K562 (cell line): Measurements from ENCODE around the gene PRCC. TPM values are rescaled to one million over a fixed set of nuclear protein-coding genes. Genes with fewer than 3 reads are reported as not detected.

ENCODE experiments used
- AFF1 ChIP-seq, 2 experiments: fragments of 450-650 bp; IDR thresholded peaks; 2 replicates each; pipeline ENCODE4 v1.6.1; 2018; ENCODE audit warnings: mild to moderate bottlenecking in 2 of 2, low read depth in 1 of 2; ENCODE audit not compliant: partially characterized antibody in 2 of 2
- ARHGAP35 ChIP-seq: fragments of 450-650 bp; IDR thresholded peaks from 2 replicates; pipeline ENCODE4 v1.6.1; 2018; ENCODE audit not compliant: partially characterized antibody
- ARID1B ChIP-seq: fragments of 450-650 bp; IDR thresholded peaks from 2 replicates; pipeline ENCODE4 v1.6.1; 2016; ENCODE audit warnings: antibody characterized with exemption, mild to moderate bottlenecking, inconsistent platforms
- CHD1 ChIP-seq: fragments of 200-600 bp; sonication (generic); IDR thresholded peaks from one replicate; pipeline ENCODE4 v1.6.1; 2012; ENCODE audit warnings: mild to moderate bottlenecking, moderate library complexity, low read length, inconsistent platforms
- E2F5 ChIP-seq: sonication (generic); formaldehyde crosslinking; IDR thresholded peaks from 2 replicates; pipeline ENCODE4 v1.8.0; 2022; ENCODE audit warnings: mild to moderate bottlenecking, missing genetic modification reagents
- ETV5 ChIP-seq: sonication (generic); formaldehyde crosslinking; IDR thresholded peaks from 2 replicates; pipeline ENCODE4 v1.4.0; 2020; ENCODE audit warnings: low read depth, mild to moderate bottlenecking, missing genetic modification reagents
- ETV6 ChIP-seq, 3 experiments: fragments of 150-350 bp in 1 of 3; sonication (generic) in 1 of 3; formaldehyde crosslinking in 1 of 3; IDR thresholded peaks; 2 replicates each; pipeline versions ENCODE4 v1.6.1 to v1.8.0; 2014 to 2022; ENCODE audit warnings: borderline replicate concordance in 2 of 3, low read depth in 2 of 3, antibody characterized with exemption in 1 of 3, low read length in 1 of 3, mild to moderate bottlenecking in 1 of 3, missing genetic modification reagents in 1 of 3
- HEY1 ChIP-seq: fragments of 250-450 bp; sonication (Bioruptor Pico); IDR thresholded peaks from 2 replicates; pipeline ENCODE4 v1.5.0; 2020; ENCODE audit warnings: mild to moderate bottlenecking, moderate library complexity, borderline replicate concordance
- MEIS2 ChIP-seq: fragments of 450-650 bp; IDR thresholded peaks from 2 replicates; pipeline ENCODE4 v1.6.1; 2014; ENCODE audit warnings: mild to moderate bottlenecking; ENCODE audit not compliant: partially characterized antibody
- NFATC3 ChIP-seq: fragments of 450-650 bp; IDR thresholded peaks from 2 replicates; pipeline ENCODE4 v1.6.1; 2017; ENCODE audit warnings: mild to moderate bottlenecking
- PRPF4 ChIP-seq: fragments of 200-400 bp; formaldehyde crosslinking; IDR thresholded peaks from one replicate; pipeline ENCODE4 v1.6.1; 2017; ENCODE audit warnings: low read length, low read depth, mild to moderate bottlenecking; ENCODE audit not compliant: insufficient read depth, poor library complexity, severe bottlenecking
- RCOR1 ChIP-seq, 2 experiments: IDR thresholded peaks; 2 replicates each; pipeline ENCODE4 v1.6.1; 2012; ENCODE audit warnings: low read depth in 2 of 2, low read length in 2 of 2, borderline replicate concordance in 1 of 2, improper control_type of control experiment in 1 of 2
- SAP30 ChIP-seq: fragments of 200-600 bp; sonication (generic); IDR thresholded peaks from 2 replicates; pipeline ENCODE4 v1.6.1; 2012; ENCODE audit warnings: borderline replicate concordance, low read depth, mild to moderate bottlenecking, moderate library complexity, low read length, control low read depth, inconsistent platforms; ENCODE audit not compliant: insufficient read depth, poor library complexity, severe bottlenecking
- STAT5A ChIP-seq: IDR thresholded peaks from 2 replicates; pipeline ENCODE4 v1.6.1; 2012; ENCODE audit warnings: low read length, inconsistent platforms, borderline replicate concordance
- TAF7 ChIP-seq: fragments of 450-650 bp; IDR thresholded peaks from 2 replicates; pipeline ENCODE4 v1.6.1; 2016; ENCODE audit warnings: missing genetic modification characterization, missing compliant biosample characterization
- THRB ChIP-seq: fragments of 450-650 bp; formaldehyde crosslinking; conservative IDR thresholded peaks from 2 replicates; pipeline ENCODE4 v1.4.0; 2022; ENCODE audit warnings: mild to moderate bottlenecking, missing genetic modification characterization
- YY1 ChIP-seq, 3 experiments: IDR thresholded peaks; 2 replicates each; pipeline ENCODE4 v1.6.1; 2011; ENCODE audit warnings: low read length in 2 of 3, mild to moderate bottlenecking in 2 of 3, moderate library complexity in 2 of 3, borderline replicate concordance in 1 of 3, control low read depth in 1 of 3, low read depth in 1 of 3; ENCODE audit not compliant: insufficient read depth in 3 of 3, insufficient replicate concordance in 2 of 3, control insufficient read depth in 1 of 3, insufficient read length in 1 of 3; ENCODE audit errors: extremely low read depth in 1 of 3
- ZFP36 ChIP-seq: fragments of 150-350 bp; IDR thresholded peaks from 2 replicates; pipeline ENCODE4 v1.6.1; 2018; ENCODE audit warnings: low read length, low read depth; ENCODE audit not compliant: partially characterized antibody
- ZNF551 ChIP-seq: fragments of 250-450 bp; sonication (Bioruptor Pico); IDR thresholded peaks from 2 replicates; pipeline ENCODE4 v1.5.0; 2021; ENCODE audit warnings: mild to moderate bottlenecking, moderate library complexity
- polyA plus RNA-seq, 8 experiments: library from polyadenylated mRNA; depleted of rRNA in 4 of 8; stranded (reverse) in 5 of 8; unstranded in 3 of 8; fragments of >200 nt; fragmentation: Nextera tagmentation in 2 of 8; fragmentation: Illumina TruSeq in 1 of 8; extraction: Ambion mirVana in 2 of 8; extraction: Trizol in 1 of 8; gene quantifications; 2 replicates each; pipeline versions ENCODE4 v1.2.1 to v1.2.3, GENCODE V29; 2011 to 2014; ENCODE audit warnings: inconsistent platforms in 1 of 8, missing spikeins in 1 of 8
- total RNA-seq, 7 experiments: library from RNA; depleted of rRNA in 6 of 7; stranded (reverse); fragments of >200 nt in 6 of 7; fragmentation: Illumina TruSeq in 2 of 7; extraction: Trizol in 2 of 7; gene quantifications; 2 replicates each; pipeline versions ENCODE4 v1.2.1 to v1.2.3, GENCODE V29; 2011 to 2021; ENCODE audit warnings: low replicate concordance in 1 of 7

The PRCC gene
- total and polyA plus RNA-seq, 9 of the 15 experiments (the other 6 are each of a cell fraction or from before 2014, with no cell fraction given) = 23.9 to 201 (median 41.1) TPM

- peak; percentile 91 to 98 (median 97) for TF ChIP-seq YY1 (IDR thresholded peaks at IDR 0.05; ENCODE audit: borderline replicate concordance in 1 of 3, control insufficient read depth in 1 of 3, extremely low read depth in 1 of 3, insufficient read depth in 3 of 3, insufficient read length in 1 of 3, insufficient replicate concordance in 2 of 3, low read depth in 1 of 3, low read length in 2 of 3)
- peak; percentile 62 for TF ChIP-seq ETV5 (CRISPR knock-in tag)
- no peak for TF ChIP-seq NFATC3
- TF ChIP-seq HEY1 (CRISPR knock-in tag) = no peak
- TF ChIP-seq TAF7 = peak; percentile 77
- peak; percentile 76 for TF ChIP-seq MEIS2
- no peak for TF ChIP-seq THRB (CRISPR knock-in tag)
- TF ChIP-seq ZFP36 = no peak
- TF ChIP-seq PRPF4 = no peak
- TF ChIP-seq AFF1 (IDR thresholded peaks at IDR 0.05; ENCODE audit: low read depth in 1 of 2, partially characterized antibody in 2 of 2) = peak; percentile 75 to 100
- peak; percentile 7; the same call in 1 of the 2 replicates for TF ChIP-seq STAT5A
- TF ChIP-seq ARID1B = no peak; the same call in 1 of the 2 replicates
- TF ChIP-seq E2F5 (CRISPR knock-in tag) = 0 out of 2 replicates have a peak, but pooled peaks have one; percentile 52
- TF ChIP-seq ETV6 (IDR thresholded peaks at IDR 0.05; ENCODE audit: borderline replicate concordance in 1 of 2, low read depth in 2 of 2, low read length in 1 of 2) = no peak
- TF ChIP-seq ETV6 (CRISPR knock-in tag; IDR thresholded peaks at IDR 0.05; ENCODE audit: borderline replicate concordance) = peak; percentile 79; the same call in 1 of the 2 replicates
- TF ChIP-seq RCOR1 (IDR thresholded peaks at IDR 0.05; ENCODE audit: borderline replicate concordance in 1 of 2, low read depth in 2 of 2, low read length in 2 of 2) = peak; percentile 23 to 41; a peak in 2 of 4 replicates
- no peak for TF ChIP-seq ZNF551 (CRISPR knock-in tag)
- peak; percentile 100 for TF ChIP-seq CHD1
- TF ChIP-seq ARHGAP35 = no peak
- peak; percentile 87 for TF ChIP-seq SAP30
Observed at GRCh38 chr1:156767101-156767878, at the start of gene PRCC (continued).
